Measurements from ENCODE around the gene CILP2. TPM values are rescaled to one million over a fixed set of nuclear protein-coding genes. Genes with fewer than 3 reads are reported as not detected.
A peak's percentile ranks its signal among the peaks of the same experiment; 100 is the strongest.

The CILP2 gene
- polyA plus RNA-seq, 1 of the 3 experiments (the other 2 are of a cell fraction), result 1.9 TPM

DNA sequence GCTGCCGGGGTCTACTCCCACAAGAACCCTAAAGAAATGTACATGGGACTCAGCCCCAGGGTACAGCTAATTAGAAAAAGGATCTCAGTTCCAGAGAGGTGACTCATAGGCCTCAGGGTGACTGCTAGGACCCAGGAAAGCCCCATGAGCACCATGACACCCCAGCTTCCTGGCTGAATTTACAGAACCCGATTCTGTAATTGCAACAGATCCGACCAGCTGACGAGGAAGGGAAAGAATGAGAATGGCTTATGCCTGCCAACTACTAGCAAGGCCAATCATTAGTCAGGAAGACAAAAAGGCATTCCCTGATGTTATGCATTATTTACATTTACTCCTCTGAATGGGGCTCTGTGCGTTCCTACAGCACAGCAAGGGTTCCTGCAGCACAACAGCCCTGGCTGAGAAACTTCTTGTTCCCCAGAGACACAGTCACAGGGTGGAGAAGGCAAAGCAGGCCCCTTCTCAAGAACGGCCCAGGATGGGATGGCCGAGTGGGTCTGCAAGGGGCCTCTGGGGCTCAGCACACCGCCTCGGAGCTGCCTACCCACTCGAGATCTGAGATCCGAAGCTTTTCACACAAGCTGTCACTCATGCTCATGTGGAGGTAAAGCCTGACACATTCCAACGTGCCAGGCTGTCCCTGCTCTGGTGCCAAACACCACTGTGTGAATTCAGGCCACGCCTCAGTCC is 53.2 kb downstream of the CILP2 start:
- peak overlapping the region; percentile 68 for H3K4me2 ChIP-seq
- ChIA-PET CTCF (interaction anchor here (1.0 to 1.8 kb wide), 4 partner anchors 37 to 59 kb away, joined by 3 to 9 read pairs (median 6); partner anchors contain the start of gene GMIP), POLR2A (no interaction called here)
- TF ChIP-seq TCF12 (IDR thresholded peaks at IDR 0.05), result peak; percentile 38; the same call in 1 of the 2 replicates
- no peak for TF ChIP-seq RCOR1 (IDR thresholded peaks at IDR 0.05; ENCODE audit: low read length)
- TF ChIP-seq RFX5 (IDR thresholded peaks at IDR 0.05; ENCODE audit: low read length), result no peak
- no peak for TF ChIP-seq RAD21 (IDR thresholded peaks at IDR 0.05; ENCODE audit: low read length)
- TF ChIP-seq RXRA (IDR thresholded peaks at IDR 0.05; ENCODE audit: borderline replicate concordance, low read depth), result no peak
- TF ChIP-seq NRF1 (IDR thresholded peaks at IDR 0.05; ENCODE audit: low read depth, low read length), result no peak
- no peak for TF ChIP-seq EP300 (IDR thresholded peaks at IDR 0.05; ENCODE audit: borderline replicate concordance in 1 of 2, low read depth in 1 of 2, low read length in 1 of 2)
- TF ChIP-seq, protein P1, sequence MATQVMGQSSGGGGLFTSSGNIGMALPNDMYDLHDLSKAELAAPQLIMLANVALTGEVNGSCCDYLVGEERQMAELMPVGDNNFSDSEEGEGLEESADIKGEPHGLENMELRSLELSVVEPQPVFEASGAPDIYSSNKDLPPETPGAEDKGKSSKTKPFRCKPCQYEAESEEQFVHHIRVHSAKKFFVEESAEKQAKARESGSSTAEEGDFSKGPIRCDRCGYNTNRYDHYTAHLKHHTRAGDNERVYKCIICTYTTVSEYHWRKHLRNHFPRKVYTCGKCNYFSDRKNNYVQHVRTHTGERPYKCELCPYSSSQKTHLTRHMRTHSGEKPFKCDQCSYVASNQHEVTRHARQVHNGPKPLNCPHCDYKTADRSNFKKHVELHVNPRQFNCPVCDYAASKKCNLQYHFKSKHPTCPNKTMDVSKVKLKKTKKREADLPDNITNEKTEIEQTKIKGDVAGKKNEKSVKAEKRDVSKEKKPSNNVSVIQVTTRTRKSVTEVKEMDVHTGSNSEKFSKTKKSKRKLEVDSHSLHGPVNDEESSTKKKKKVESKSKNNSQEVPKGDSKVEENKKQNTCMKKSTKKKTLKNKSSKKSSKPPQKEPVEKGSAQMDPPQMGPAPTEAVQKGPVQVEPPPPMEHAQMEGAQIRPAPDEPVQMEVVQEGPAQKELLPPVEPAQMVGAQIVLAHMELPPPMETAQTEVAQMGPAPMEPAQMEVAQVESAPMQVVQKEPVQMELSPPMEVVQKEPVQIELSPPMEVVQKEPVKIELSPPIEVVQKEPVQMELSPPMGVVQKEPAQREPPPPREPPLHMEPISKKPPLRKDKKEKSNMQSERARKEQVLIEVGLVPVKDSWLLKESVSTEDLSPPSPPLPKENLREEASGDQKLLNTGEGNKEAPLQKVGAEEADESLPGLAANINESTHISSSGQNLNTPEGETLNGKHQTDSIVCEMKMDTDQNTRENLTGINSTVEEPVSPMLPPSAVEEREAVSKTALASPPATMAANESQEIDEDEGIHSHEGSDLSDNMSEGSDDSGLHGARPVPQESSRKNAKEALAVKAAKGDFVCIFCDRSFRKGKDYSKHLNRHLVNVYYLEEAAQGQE (IDR thresholded peaks at IDR 0.05; ENCODE audit: low read depth, low read length), result no peak
- peak; percentile 29 for TF ChIP-seq JUND (IDR thresholded peaks at IDR 0.05)
- TF ChIP-seq NFIC (IDR thresholded peaks at IDR 0.05; ENCODE audit: borderline replicate concordance), result peak; percentile 29; the same call in 1 of the 2 replicates
- TF ChIP-seq GABPA (IDR thresholded peaks at IDR 0.05; ENCODE audit: low read depth), result no peak
- TF ChIP-seq FOSL2 (IDR thresholded peaks at IDR 0.05; ENCODE audit: borderline replicate concordance, low read depth), result peak; percentile 65
- TF ChIP-seq, protein P2, sequence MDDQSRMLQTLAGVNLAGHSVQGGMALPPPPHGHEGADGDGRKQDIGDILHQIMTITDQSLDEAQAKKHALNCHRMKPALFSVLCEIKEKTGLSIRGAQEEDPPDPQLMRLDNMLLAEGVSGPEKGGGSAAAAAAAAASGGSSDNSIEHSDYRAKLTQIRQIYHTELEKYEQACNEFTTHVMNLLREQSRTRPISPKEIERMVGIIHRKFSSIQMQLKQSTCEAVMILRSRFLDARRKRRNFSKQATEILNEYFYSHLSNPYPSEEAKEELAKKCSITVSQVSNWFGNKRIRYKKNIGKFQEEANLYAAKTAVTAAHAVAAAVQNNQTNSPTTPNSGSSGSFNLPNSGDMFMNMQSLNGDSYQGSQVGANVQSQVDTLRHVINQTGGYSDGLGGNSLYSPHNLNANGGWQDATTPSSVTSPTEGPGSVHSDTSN (IDR thresholded peaks at IDR 0.05), result peak; percentile 47; the same call in 1 of the 2 replicates
- TF ChIP-seq, protein P3, sequence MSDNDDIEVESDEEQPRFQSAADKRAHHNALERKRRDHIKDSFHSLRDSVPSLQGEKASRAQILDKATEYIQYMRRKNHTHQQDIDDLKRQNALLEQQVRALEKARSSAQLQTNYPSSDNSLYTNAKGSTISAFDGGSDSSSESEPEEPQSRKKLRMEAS (IDR thresholded peaks at IDR 0.05; ENCODE audit: low read depth), result no peak
- no peak for TF ChIP-seq SMC3 (IDR thresholded peaks at IDR 0.05; ENCODE audit: low read depth, low read length)
- TF ChIP-seq FOXM1 (IDR thresholded peaks at IDR 0.05; ENCODE audit: low read depth), result no peak
- H3K27me3 ChIP-seq (ENCODE audit: insufficient read depth), result no peaks in the 10 kb centered on the region
- no peaks in the 10 kb centered on the region for H3K36me3 ChIP-seq (replicated peaks in 1 of 2; ENCODE audit: control insufficient read depth in 1 of 2, insufficient read depth in 2 of 2, low read length in 1 of 2)
- peaks cover 14 to 18% of the 10 kb centered on the region in 2 experiments; a peak in 3 of 4 replicates for H3K4me1 ChIP-seq (ENCODE audit: control insufficient read depth in 1 of 2, insufficient read depth in 2 of 2, low read depth in 1 of 2, low read length in 1 of 2)
- H3K9me3 ChIP-seq, result no peaks in the 10 kb centered on the region
- peak overlapping the region; percentile 18 to 77; a peak in 3 of 4 replicates for H3K27ac ChIP-seq (ENCODE audit: low read depth in 2 of 2, low read length in 1 of 2)
- H3K9ac ChIP-seq, result 0 out of 2 replicates have a peak overlapping the region, but pooled peaks have one; percentile 28
- H2AFZ ChIP-seq (ENCODE audit: low read depth), result peak overlapping the region; percentile 31; the same call in 1 of the 2 replicates
- no peak overlapping the region for H3K4me3 ChIP-seq (ENCODE audit: low read depth in 2 of 2, low read length in 1 of 2)
- no peaks in the 10 kb centered on the region for H4K20me1 ChIP-seq (ENCODE audit: insufficient read depth)
- no peaks in the 10 kb centered on the region for H3K79me2 ChIP-seq (ENCODE audit: insufficient read depth)
- H3F3A ChIP-seq (replicated peaks; ENCODE audit: insufficient read depth), result peaks cover 13% of the 10 kb centered on the region
- WGBS (ENCODE audit: low lambda C conversion rate), result 40% methylated on average over 9 of the region's 13 CpGs
- no peaks in the 10 kb centered on the region for H3K9me2 ChIP-seq
- DNase-seq, result no peak
